Superior temporal gyrus (tissue), 1 donor: ENCODE results near the gene CLEC4M.
"Not testable (repeated sequence)": the region's sequence is repeated elsewhere in the genome, so short reads cannot be mapped to it uniquely, and the experiment has no call there.

ENCODE experiments used
- DNase-seq: peaks from one replicate; pipeline ENCODE4 v3.0.0-alpha.2; 2016; ENCODE audit errors: extremely low spot score

The CLEC4M gene

DNA sequence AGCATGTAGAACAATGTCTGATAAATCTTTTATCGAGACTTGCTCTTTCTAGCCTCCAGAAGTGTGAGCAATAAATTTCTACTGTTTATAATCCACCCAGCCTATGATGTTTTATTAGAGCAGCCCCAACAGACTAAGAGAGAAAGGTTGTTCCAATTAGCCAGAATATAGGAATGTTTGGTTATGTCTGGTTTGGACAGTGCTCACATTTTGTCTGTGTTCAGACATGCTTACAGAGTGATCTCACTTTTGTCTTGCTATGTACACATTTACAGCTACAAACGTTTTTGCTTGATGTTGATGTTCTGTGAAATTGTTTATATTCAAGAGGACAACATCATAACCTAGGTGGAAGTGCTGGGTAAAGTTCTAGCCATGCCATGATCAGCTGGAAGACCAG, 48.9 kb downstream of the CLEC4M start:
- no peak for DNase-seq

DNA sequence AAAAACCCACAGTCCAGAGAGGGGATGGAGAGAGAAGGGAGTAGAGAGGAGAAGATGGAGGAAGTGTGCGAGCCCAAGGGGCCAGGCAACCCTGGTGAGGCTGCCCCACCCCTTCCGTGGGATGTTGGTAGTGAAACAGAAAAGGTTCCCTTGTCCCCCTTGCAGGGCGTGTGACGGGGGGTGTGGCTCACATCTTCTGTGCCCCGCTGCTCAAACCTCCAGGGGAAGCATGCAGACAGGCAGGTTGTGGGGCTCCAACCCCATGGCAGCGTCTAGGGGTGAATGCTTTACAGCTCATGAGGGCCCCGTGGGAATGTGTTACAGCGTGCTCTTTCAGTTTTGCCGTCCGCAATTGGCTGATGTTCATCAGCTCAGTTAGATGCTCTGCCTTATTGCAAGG, 52.3 kb downstream of the CLEC4M start:
- no peak for DNase-seq

DNA sequence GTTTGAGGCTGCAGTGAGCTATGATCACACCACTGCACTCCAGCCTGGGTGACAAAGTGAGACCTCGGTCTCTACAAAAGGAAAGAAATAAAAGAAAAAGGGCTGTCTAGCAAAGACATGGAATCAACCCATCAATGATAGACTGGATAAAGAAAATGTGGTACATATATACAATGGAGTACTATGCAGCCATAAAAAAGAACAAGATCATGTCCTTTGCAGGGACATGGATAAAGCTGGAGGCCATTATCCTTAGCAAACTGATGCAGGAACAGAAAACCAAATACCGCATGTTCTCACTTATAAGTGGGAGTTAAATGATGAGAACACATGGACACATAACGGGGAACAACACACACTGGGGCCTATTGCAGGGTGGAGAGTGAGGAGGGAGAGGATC, 53.0 kb downstream of the CLEC4M start:
- not testable (repeated sequence) for DNase-seq

DNA sequence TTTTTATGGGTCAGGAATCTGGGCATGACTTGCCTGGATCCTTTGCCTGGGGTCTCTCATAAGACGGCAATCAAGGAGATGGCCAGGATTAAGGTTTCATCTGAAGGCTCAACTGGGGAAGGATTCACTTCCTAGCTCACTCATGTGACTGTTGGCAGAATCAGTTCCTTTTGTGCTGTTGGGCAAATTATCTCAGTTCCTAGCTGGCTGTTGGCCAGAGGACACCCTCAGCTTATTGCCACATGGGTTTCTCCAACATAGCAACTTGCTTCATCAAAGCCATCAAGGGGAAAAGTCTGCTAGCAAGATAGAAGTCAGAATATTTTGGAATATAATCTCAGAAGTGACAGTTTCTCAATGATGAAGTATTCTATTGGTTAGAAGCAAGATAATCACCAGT, 54.8 kb downstream of the CLEC4M start:
- no peak for DNase-seq

DNA sequence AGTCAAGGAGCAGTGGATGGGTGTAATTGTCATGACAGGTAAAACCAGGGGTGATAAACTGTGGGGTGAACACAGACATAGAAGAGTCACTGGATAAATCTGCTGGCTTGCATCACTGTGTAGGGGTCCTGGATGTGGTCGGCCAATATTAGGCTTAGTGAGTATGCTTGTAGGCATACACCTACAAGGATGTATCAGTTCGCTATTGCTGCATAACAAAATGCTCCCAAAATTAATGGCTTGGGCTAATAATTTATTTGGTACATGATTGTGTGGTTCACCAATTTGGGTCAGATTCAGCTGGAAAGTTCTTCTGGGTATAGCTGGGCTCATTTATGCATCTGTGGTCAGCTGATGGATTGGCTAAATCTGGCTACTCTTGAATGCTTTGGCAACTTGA, 55.8 kb downstream of the CLEC4M start:
- no peak for DNase-seq
